Measurements from ENCODE around the gene RNF181. TPM values are rescaled to one million over a fixed set of nuclear protein-coding genes. Genes with fewer than 3 reads are reported as not detected.
A peak's percentile ranks its signal among the peaks of the same experiment; 100 is the strongest.

RNF181 gene
- total and polyA plus RNA-seq, 2 experiments from 2014 or later: 178 to 308 TPM

DNA sequence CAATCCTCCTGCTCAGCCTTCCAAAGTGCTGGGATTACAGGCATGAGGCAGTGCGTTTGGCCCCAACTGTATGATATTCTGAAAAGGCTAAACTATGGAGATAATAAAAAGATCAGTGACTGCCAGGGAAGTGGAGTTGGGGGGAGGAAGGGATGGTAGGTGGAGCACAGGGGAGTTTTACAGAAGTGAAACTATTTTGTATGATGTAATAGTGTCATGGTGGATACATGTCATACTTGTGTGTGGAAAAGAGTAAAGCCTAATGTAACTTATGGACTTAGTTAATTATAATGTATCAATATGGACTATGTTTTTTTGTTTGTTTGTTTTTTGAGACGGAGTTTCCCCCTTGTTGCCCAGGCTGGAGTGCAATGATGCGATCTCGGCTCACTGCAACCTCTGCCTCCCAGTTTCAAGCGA, 31.4 kb upstream of the RNF181 start:
- TF ChIP-seq EZH2phosphoT487 (IDR thresholded peaks at IDR 0.05; ENCODE audit: insufficient read depth, low read depth) (no peak), EZH2 (IDR thresholded peaks at IDR 0.05; ENCODE audit: insufficient read depth, poor library complexity, severe bottlenecking) (no peak)
- no peak for DNase-seq
- peaks cover 13% of the 10 kb centered on the region for H3K4me1 ChIP-seq (ENCODE audit: insufficient read depth)
- no peak overlapping the region for H3K27ac ChIP-seq
- 86 to 89% methylated on average over 5 of the region's 5 CpGs for WGBS, 2 experiments (ENCODE audit: low coverage in 1 of 2, low lambda C conversion rate in 2 of 2, missing lambda C conversion rate in 2 of 2)
- H3K79me2 ChIP-seq (ENCODE audit: insufficient read depth): peaks cover 20% of the 10 kb centered on the region
- no peak overlapping the region for H3K4me2 ChIP-seq (ENCODE audit: unreplicated experiment)
- H3K27me3 ChIP-seq (replicated peaks; ENCODE audit: insufficient read depth): no peaks in the 10 kb centered on the region
- H3K9ac ChIP-seq: no peak overlapping the region
- no peaks in the 10 kb centered on the region for H4K20me1 ChIP-seq (ENCODE audit: insufficient read depth)
- H2AFZ ChIP-seq: peak overlapping the region; percentile 66; the same call in 1 of the 2 replicates
- no peaks in the 10 kb centered on the region for H3K9me3 ChIP-seq (ENCODE audit: low read depth)
- no peaks in the 10 kb centered on the region for H3K9me2 ChIP-seq (ENCODE audit: insufficient read depth)
- in situ Hi-C loops (cut with MboI): no loop called here
- no peak overlapping the region for H3K4me3 ChIP-seq
- no peaks in the 10 kb centered on the region for H3F3A ChIP-seq (ENCODE audit: insufficient read depth)
- H3K36me3 ChIP-seq (ENCODE audit: low read depth): no peaks in the 10 kb centered on the region

DNA sequence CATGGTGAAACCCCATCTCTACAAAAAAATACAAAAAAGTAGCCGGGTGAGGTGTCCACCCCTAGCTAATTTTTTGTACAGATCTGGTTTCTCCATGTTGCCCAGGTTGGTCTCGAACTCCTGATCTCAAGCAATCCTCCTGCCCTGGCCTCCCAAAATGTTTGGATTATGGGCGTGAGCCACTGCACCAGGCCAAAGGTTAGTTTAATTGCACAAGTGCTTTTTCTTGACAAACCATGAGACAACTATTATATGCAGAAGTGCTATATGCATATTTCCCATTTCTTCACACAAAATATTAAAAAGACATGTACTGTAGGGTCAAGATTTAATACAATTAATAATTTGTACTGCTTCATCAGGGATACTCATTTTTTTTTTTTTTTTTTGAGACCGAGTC, 29.3 kb upstream of the RNF181 start:
- Histone ChIP-seq H3K9ac (no peak overlapping the region), H3K4me1 (ENCODE audit: insufficient read depth) (no peaks in the 10 kb centered on the region), H3K9me2 (ENCODE audit: insufficient read depth) (no peaks in the 10 kb centered on the region), H4K20me1 (ENCODE audit: insufficient read depth) (no peaks in the 10 kb centered on the region), H3K36me3 (ENCODE audit: low read depth) (no peaks in the 10 kb centered on the region), H2AFZ (no peak overlapping the region), H3K4me2 (ENCODE audit: unreplicated experiment) (no peak overlapping the region), H3K27me3 (replicated peaks; ENCODE audit: insufficient read depth) (no peaks in the 10 kb centered on the region; the same call in 1 of the 2 replicates), H3K27ac (no peak overlapping the region), H3K79me2 (ENCODE audit: insufficient read depth) (no peaks in the 10 kb centered on the region), H3K9me3 (ENCODE audit: low read depth) (no peaks in the 10 kb centered on the region), H3F3A (ENCODE audit: insufficient read depth) (no peaks in the 10 kb centered on the region), H3K4me3 (no peak overlapping the region)
- DNase-seq: no peak
- TF ChIP-seq EZH2 (IDR thresholded peaks at IDR 0.05; ENCODE audit: insufficient read depth, poor library complexity, severe bottlenecking): no peak
- TF ChIP-seq EZH2phosphoT487 (IDR thresholded peaks at IDR 0.05; ENCODE audit: insufficient read depth, low read depth): no peak
- 83 to 90% methylated on average over 4 of the region's 4 CpGs for WGBS, 2 experiments (ENCODE audit: low coverage in 1 of 2, low lambda C conversion rate in 2 of 2, missing lambda C conversion rate in 2 of 2)
- in situ Hi-C loops (cut with MboI): no loop called here

DNA sequence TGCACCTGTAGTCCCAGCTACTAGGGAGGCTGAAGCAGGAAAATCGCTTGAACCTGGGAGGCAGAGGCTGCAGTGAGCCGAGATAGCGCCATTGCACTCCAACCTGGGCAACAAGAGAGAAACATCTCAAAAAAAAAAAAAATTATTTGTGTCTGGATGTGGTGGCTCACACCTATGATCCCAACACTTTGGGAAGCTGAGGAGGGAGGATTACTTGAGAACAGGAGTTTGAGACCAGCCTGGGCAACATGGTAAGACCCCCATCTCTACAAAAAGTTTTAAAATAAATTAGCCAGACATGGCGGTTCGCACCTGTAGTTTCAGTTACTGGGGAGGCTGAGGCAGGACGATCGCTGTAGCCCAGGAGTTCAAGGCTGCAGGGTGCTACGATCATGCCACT, 19.8 kb upstream of the RNF181 start:
- Histone ChIP-seq H3K4me3 (no peak overlapping the region), H3K79me2 (ENCODE audit: insufficient read depth) (no peaks in the 10 kb centered on the region), H3K27me3 (replicated peaks; ENCODE audit: insufficient read depth) (no peaks in the 10 kb centered on the region; the same call in 1 of the 2 replicates), H3K9me2 (ENCODE audit: insufficient read depth) (no peaks in the 10 kb centered on the region), H3K27ac (no peak overlapping the region), H3K9ac (no peak overlapping the region), H3K36me3 (ENCODE audit: low read depth) (no peaks in the 10 kb centered on the region), H3K4me2 (ENCODE audit: unreplicated experiment) (no peak overlapping the region), H4K20me1 (ENCODE audit: insufficient read depth) (no peaks in the 10 kb centered on the region), H2AFZ (no peak overlapping the region), H3K9me3 (ENCODE audit: low read depth) (no peaks in the 10 kb centered on the region), H3F3A (ENCODE audit: insufficient read depth) (no peaks in the 10 kb centered on the region), H3K4me1 (ENCODE audit: insufficient read depth) (no peaks in the 10 kb centered on the region)
- TF ChIP-seq EZH2phosphoT487 (IDR thresholded peaks at IDR 0.05; ENCODE audit: insufficient read depth, low read depth): no peak
- no peak for TF ChIP-seq EZH2 (IDR thresholded peaks at IDR 0.05; ENCODE audit: insufficient read depth, poor library complexity, severe bottlenecking)
- in situ Hi-C loops (cut with MboI): no loop called here
- WGBS, 2 experiments (ENCODE audit: low coverage in 1 of 2, low lambda C conversion rate in 2 of 2, missing lambda C conversion rate in 2 of 2): 82 to 84% methylated on average over 8 of the region's 8 CpGs
- no peak for DNase-seq

DNA sequence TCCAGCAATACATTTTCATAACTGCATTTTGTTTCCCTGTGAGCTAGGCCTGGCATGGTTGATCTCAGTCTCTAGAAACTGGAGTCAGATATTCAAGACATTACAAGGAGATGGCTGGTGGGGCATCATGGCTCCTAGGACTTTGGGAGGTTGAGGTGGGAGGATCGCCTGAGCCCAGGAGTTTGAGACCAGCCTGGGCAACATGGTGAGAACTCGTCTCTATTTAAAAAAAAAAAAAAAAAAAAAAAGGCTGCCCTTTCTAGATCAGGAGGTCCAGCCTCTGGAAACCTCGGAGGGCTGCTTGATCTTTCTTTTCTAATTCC, 18.5 kb upstream of the RNF181 start:
- H4K20me1 ChIP-seq (ENCODE audit: insufficient read depth): no peaks in the 10 kb centered on the region
- H3K79me2 ChIP-seq (ENCODE audit: insufficient read depth): no peaks in the 10 kb centered on the region
- H3K4me3 ChIP-seq: no peak overlapping the region
- TF ChIP-seq EZH2 (IDR thresholded peaks at IDR 0.05; ENCODE audit: insufficient read depth, poor library complexity, severe bottlenecking): no peak
- TF ChIP-seq EZH2phosphoT487 (IDR thresholded peaks at IDR 0.05; ENCODE audit: insufficient read depth, low read depth): no peak
- no peaks in the 10 kb centered on the region for H3K36me3 ChIP-seq (ENCODE audit: low read depth)
- no peaks in the 10 kb centered on the region for H3K27me3 ChIP-seq (replicated peaks; ENCODE audit: insufficient read depth)
- H3K9me2 ChIP-seq (ENCODE audit: insufficient read depth): no peaks in the 10 kb centered on the region
- H3K9me3 ChIP-seq (ENCODE audit: low read depth): no peaks in the 10 kb centered on the region
- 88 to 93% methylated on average over 2 to 3 of the region's 3 CpGs for WGBS, 2 experiments (ENCODE audit: low coverage in 1 of 2, low lambda C conversion rate in 2 of 2, missing lambda C conversion rate in 2 of 2)
- no peak overlapping the region for H3K27ac ChIP-seq
- H2AFZ ChIP-seq: no peak overlapping the region
- H3K4me1 ChIP-seq (ENCODE audit: insufficient read depth): no peaks in the 10 kb centered on the region
- H3K4me2 ChIP-seq (ENCODE audit: unreplicated experiment): no peak overlapping the region
- H3K9ac ChIP-seq: no peak overlapping the region
- no peaks in the 10 kb centered on the region for H3F3A ChIP-seq (ENCODE audit: insufficient read depth)
- DNase-seq: no peak
- in situ Hi-C loops (cut with MboI): no loop called here

All from GM23248 (cell line).